ENCODE data around the gene RGS11. TPM values are rescaled to one million over a fixed set of nuclear protein-coding genes. Genes with fewer than 3 reads are reported as not detected.
"Not testable (repeated sequence)": the region's sequence is repeated elsewhere in the genome, so short reads cannot be mapped to it uniquely, and the experiment has no call there.

Gene RGS11
- total and polyA plus RNA-seq, 11 donors: 1.1 to 19.5 (median 11.8) TPM

DNA sequence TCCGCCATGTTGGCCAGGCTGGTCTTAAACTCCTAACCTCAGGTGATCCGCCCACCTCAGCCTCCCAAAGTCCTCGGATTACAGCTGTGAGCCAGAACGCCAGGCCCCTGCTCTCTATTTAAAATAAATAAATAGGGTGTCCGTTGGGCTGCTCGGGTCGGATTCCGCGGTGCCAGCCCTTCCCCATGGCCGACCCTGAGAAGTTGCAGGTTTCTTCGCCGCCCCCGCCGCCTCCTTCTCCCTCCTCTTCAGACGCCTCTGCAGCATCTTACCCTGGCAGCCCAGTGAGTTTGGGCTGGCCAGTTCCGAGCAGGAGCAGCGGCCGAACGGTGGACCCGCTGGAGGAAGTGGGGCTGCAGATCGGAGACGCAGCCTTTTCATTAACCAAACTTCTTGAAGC, 44.8 kb downstream of the RGS11 start:
- TF ChIP-seq, protein P1, sequence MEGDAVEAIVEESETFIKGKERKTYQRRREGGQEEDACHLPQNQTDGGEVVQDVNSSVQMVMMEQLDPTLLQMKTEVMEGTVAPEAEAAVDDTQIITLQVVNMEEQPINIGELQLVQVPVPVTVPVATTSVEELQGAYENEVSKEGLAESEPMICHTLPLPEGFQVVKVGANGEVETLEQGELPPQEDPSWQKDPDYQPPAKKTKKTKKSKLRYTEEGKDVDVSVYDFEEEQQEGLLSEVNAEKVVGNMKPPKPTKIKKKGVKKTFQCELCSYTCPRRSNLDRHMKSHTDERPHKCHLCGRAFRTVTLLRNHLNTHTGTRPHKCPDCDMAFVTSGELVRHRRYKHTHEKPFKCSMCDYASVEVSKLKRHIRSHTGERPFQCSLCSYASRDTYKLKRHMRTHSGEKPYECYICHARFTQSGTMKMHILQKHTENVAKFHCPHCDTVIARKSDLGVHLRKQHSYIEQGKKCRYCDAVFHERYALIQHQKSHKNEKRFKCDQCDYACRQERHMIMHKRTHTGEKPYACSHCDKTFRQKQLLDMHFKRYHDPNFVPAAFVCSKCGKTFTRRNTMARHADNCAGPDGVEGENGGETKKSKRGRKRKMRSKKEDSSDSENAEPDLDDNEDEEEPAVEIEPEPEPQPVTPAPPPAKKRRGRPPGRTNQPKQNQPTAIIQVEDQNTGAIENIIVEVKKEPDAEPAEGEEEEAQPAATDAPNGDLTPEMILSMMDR (IDR thresholded peaks at IDR 0.05): no peak
- no peak for TF ChIP-seq POLR2A (IDR thresholded peaks at IDR 0.05)
- Histone ChIP-seq H3K27me3 (no peaks in the 10 kb centered on the region), H3K36me3 (peaks cover 0 to 22% (median 18%) of the 10 kb centered on the region in 9 donors), H3K27ac (no peak overlapping the region), H3K9me3 (no peaks in the 10 kb centered on the region), H3K4me3 (no peak overlapping the region), H3K4me1 (peaks cover 3 to 36% (median 22%) of the 10 kb centered on the region in 12 donors)
- ATAC-seq (no peak), DNase-seq (no peak)
- 79 to 86% (median 80%) methylated on average over 22 of the region's 22 CpGs for WGBS, 4 donors
- intact Hi-C loops (cut with DNase I): loop anchor here in 1 of 10 donors (5.0 kb wide), 1 partner anchor 121 kb away; the partner anchor contains the start of gene AXIN1

DNA sequence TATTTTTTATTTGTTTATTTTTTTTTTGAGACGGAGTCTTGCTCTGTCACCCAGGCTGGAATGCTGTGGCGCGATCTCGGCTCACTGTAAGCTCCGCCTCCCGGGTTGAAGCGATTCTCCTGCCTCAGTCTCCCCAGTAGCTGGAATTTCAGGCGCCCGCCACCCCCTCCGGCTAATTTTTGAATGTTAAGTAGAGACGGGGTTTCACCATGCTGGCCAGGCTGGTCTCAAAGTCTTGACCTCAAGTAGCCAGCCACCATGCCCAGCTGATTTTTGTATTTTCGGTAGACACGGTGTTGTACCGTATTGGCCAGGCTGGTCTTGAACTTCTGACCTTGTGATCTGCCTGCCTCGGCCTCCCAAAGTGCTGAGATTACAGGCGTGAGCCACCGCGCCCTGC, 45.4 kb downstream of the RGS11 start:
- H3K9me3 ChIP-seq, H3K27ac ChIP-seq, H3K27me3 ChIP-seq, ATAC-seq, H3K4me3 ChIP-seq, DNase-seq: not testable (repeated sequence)
- WGBS, 4 donors: 91 to 96% (median 95%) methylated on average over 18 of the region's 18 CpGs
- intact Hi-C loops (cut with DNase I): loop anchor here in 1 of 10 donors (5.0 kb wide), 1 partner anchor 122 kb away; the partner anchor contains the start of gene AXIN1
- Histone ChIP-seq H3K36me3 (peaks cover 0 to 28% (median 23%) of the 10 kb centered on the region in 9 donors), H3K4me1 (peaks cover 3 to 30% (median 17%) of the 10 kb centered on the region in 12 donors)

DNA sequence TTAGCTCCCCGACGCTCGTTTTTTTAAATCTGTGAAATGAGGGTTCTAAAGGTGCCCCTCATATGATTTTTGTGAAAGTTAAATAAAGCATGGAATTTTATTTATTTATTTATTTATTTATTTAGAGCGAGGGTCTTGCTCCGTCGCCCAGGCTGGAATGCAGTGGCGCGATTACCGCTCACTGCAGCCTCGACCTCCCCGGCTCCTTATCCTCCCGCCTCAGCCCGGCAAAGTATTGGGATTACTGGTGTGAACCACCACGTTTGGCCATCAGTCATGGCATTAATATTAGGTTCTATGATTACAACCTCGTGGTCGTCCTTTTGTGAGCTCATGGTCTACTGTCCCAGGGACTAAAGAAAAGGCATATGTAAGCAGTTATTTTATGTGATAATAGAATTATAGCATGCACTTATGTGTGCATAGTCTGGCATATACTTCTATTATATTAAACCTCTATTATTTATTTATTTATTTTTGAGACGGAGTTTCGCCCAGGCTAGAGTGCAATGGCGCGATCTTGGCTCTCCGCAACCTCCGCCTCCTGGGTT, 45.9 kb downstream of the RGS11 start:
- intact Hi-C loops (cut with DNase I): loop anchor here in 6 of 10 donors (5.0 to 10.0 kb wide), 3 partner anchors 122 to 125 kb away; partner anchors contain the start of gene AXIN1 (in 5 of the 6)
- 82 to 84% (median 82%) methylated on average over 22 of the region's 22 CpGs for WGBS, 4 donors
- Histone ChIP-seq H3K36me3 (peaks cover 0 to 32% (median 28%) of the 10 kb centered on the region in 9 donors), H3K4me1 (peaks cover 3 to 29% (median 16%) of the 10 kb centered on the region in 12 donors), H3K27ac (peak overlapping the region in 11 of 12 donors; percentile 90 to 99 (median 97)), H3K9me3 (no peaks in the 10 kb centered on the region), H3K27me3 (no peaks in the 10 kb centered on the region), H3K4me3 (peak overlapping the region; percentile 56 to 93 (median 77))
- TF ChIP-seq, protein P1 (IDR thresholded peaks at IDR 0.05): no peak
- no peak for TF ChIP-seq POLR2A (IDR thresholded peaks at IDR 0.05)
- DNase-seq (no peak), ATAC-seq (no peak)

DNA sequence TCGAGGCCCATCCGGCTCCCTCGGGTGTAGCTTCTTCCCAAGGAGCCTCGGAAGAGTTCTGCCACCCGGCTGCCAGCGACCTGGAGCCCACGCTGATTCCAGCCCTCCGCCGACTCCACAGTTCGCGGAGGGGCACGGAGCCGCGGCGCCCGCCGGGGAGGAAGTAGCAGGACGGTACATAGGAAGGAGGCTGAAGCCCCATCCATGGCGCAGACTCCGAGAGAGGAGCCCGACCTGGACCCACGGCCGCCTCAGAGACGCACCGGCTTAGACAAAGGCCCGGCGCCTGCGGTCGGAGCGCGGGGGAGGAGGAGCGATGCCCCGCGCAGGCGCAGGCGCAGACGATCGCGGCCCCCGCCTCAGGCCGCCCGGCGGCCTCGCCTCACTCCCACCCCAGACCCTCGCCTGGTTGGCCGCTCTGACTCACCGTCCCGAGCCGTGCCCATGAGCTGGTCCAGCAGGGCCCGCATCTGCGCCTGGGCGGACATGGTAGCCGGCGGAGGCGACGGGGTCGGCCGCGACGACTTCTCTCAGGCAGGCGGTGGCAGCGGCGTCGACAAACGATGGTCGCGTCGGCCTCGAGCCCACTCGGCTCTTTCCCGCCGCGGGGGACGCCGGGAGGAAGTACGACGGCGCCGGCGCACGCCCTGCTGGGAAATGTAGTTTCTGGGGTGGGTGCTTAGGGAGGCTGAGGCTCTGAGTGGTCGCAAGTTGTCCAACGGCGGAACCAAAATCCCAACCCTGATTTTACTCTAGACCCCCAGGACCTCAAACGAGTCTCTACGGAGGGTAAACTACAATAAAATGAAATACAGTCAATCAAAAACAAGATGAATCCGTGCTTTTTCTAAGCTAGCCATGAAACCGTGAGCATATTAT, 46.7 kb downstream of the RGS11 start, which contains the start of gene LUC7L:
LUC7L (minus strand) TSS at position 598 of the 879 bp plus-strand sequence; CDS start at position 488, 110 bp downstream.
- ATAC-seq (peak; percentile 90 to 97 (median 96)), DNase-seq (peak; percentile 90 to 94 (median 91))
- Histone ChIP-seq H3K4me1 (peaks cover 3 to 27% (median 15%) of the 10 kb centered on the region in 12 donors), H3K27me3 (no peaks in the 10 kb centered on the region), H3K4me3 (peak within 1 kb of the TSS; percentile 56 to 93 (median 77)), H3K27ac (peak within 1 kb of the TSS; percentile 83 to 99 (median 96)), H3K9me3 (no peaks in the 10 kb centered on the region), H3K36me3 (peaks cover 0 to 39% (median 36%) of the 10 kb centered on the region in 9 donors)
- TF ChIP-seq, protein P1 (IDR thresholded peaks at IDR 0.05): no peak
- TF ChIP-seq POLR2A (IDR thresholded peaks at IDR 0.05): peak; percentile 65 to 93
- 1 to 5% (median 2%) methylated on average over 24 to 88 of the region's 88 CpGs for WGBS, 4 donors
- intact Hi-C loops (cut with DNase I): loop anchor here in 5 of 10 donors (5.0 to 10.0 kb wide), 3 partner anchors 122 to 126 kb away; partner anchors contain the start of gene AXIN1 (in 4 of the 5)

All from heart left ventricle (tissue), 16 donors.